ENCODE results near the gene SLC35F1. TPM values are rescaled to one million over a fixed set of nuclear protein-coding genes. Genes with fewer than 3 reads are reported as not detected.

SLC35F1 gene
- total RNA-seq, 1 experiment from 2014 or later, result not detected

GRCh38 chr6:117870486-117871242, 36.4 kb upstream of the SLC35F1 start:
- BruUV-seq (replicated peaks), result no TSS peak
- Mint-ChIP-seq H3K36me3 (ENCODE audit: insufficient read depth, unreplicated experiment) (no peaks in the 10 kb centered on the region), H3K9me3 (ENCODE audit: unreplicated experiment) (no peaks in the 10 kb centered on the region), H3K4me3 (ENCODE audit: unreplicated experiment) (no peak overlapping the region), H3K27ac (ENCODE audit: low read depth, unreplicated experiment) (no peak overlapping the region), H3K4me1 (ENCODE audit: insufficient read depth, unreplicated experiment) (no peaks in the 10 kb centered on the region), H3K27me3 (ENCODE audit: insufficient read depth, unreplicated experiment) (peaks cover 50% of the 10 kb centered on the region)
- no peak for TF ChIP-seq CTCF (IDR thresholded peaks at IDR 0.05; ENCODE audit: unreplicated experiment)
- CTCF ChIA-PET, result no interaction called here
- no peak for DNase-seq (ENCODE audit: unreplicated experiment)
- POLR2A ChIA-PET, result no interaction called here
- intact Hi-C loops (cut with micrococcal nuclease), result no loop called here

DNA sequence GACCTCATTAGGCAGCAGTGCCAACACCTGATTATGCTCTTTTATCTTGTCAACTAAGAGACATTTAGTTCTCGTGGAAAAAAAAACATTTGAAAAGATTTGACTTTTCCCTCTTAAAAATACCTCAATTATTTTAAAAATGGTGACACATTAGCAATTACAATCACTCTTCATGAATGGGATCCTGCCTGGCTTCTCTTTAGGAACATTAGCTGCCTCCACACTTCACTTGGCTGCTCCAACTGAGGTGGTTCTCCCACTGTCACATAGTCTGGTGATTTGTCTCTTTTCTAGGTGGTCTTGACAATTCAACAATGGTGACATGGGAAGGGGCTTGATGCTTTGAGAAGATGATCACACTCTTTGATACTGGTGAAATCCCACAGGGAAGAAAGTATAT, 26.2 kb upstream of the SLC35F1 start:
- H3K27ac Mint-ChIP-seq (ENCODE audit: low read depth, unreplicated experiment), result no peak overlapping the region
- H3K27me3 Mint-ChIP-seq (ENCODE audit: insufficient read depth, unreplicated experiment), result peaks cover 30% of the 10 kb centered on the region
- TF ChIP-seq CTCF (IDR thresholded peaks at IDR 0.05; ENCODE audit: unreplicated experiment), result no peak
- H3K36me3 Mint-ChIP-seq (ENCODE audit: insufficient read depth, unreplicated experiment), result no peaks in the 10 kb centered on the region
- no peak overlapping the region for H3K4me3 Mint-ChIP-seq (ENCODE audit: unreplicated experiment)
- no peaks in the 10 kb centered on the region for H3K4me1 Mint-ChIP-seq (ENCODE audit: insufficient read depth, unreplicated experiment)
- no TSS peak for BruUV-seq (replicated peaks)
- POLR2A ChIA-PET, result no interaction called here
- intact Hi-C loops (cut with micrococcal nuclease), result no loop called here
- CTCF ChIA-PET, result no interaction called here
- H3K9me3 Mint-ChIP-seq (ENCODE audit: unreplicated experiment), result no peaks in the 10 kb centered on the region
- no peak for DNase-seq (ENCODE audit: unreplicated experiment)

- ChIA-PET CTCF (interaction anchor here (0.6 to 0.9 kb wide), 2 partner anchors 394 to 1178 kb away, joined by 3 read pairs; no protein-coding TSS in a partner anchor), POLR2A (no interaction called here)
- DNase-seq (ENCODE audit: unreplicated experiment), result peak; percentile 3
- intact Hi-C loops (cut with micrococcal nuclease), result no loop called here
- Mint-ChIP-seq H3K27ac (ENCODE audit: low read depth, unreplicated experiment) (no peak overlapping the region), H3K4me3 (ENCODE audit: unreplicated experiment) (no peak overlapping the region), H3K36me3 (ENCODE audit: insufficient read depth, unreplicated experiment) (peaks cover 6% of the 10 kb centered on the region), H3K4me1 (ENCODE audit: insufficient read depth, unreplicated experiment) (no peaks in the 10 kb centered on the region), H3K27me3 (ENCODE audit: insufficient read depth, unreplicated experiment) (peaks cover 11% of the 10 kb centered on the region), H3K9me3 (ENCODE audit: unreplicated experiment) (no peaks in the 10 kb centered on the region)
- TF ChIP-seq CTCF (IDR thresholded peaks at IDR 0.05; ENCODE audit: unreplicated experiment), result no peak
- no TSS peak for BruUV-seq (replicated peaks)
These were observed 16.9 kb upstream of the SLC35F1 start for GRCh38 chr6:117890172-117890571.

GRCh38 chr6:117906507-117906957, 532 bp upstream of the SLC35F1 start:
- Mint-ChIP-seq H3K27me3 (ENCODE audit: insufficient read depth, unreplicated experiment) (peaks cover 33% of the 10 kb centered on the region), H3K27ac (ENCODE audit: low read depth, unreplicated experiment) (no peak overlapping the region), H3K4me3 (ENCODE audit: unreplicated experiment) (no peak overlapping the region), H3K36me3 (ENCODE audit: insufficient read depth, unreplicated experiment) (no peaks in the 10 kb centered on the region), H3K4me1 (ENCODE audit: insufficient read depth, unreplicated experiment) (no peaks in the 10 kb centered on the region), H3K9me3 (ENCODE audit: unreplicated experiment) (no peaks in the 10 kb centered on the region)
- no TSS peak for BruUV-seq (replicated peaks)
- intact Hi-C loops (cut with micrococcal nuclease), result no loop called here
- DNase-seq (ENCODE audit: unreplicated experiment), result no peak
- ChIA-PET POLR2A (no interaction called here), CTCF (no interaction called here)
- TF ChIP-seq CTCF (IDR thresholded peaks at IDR 0.05; ENCODE audit: unreplicated experiment), result no peak
